GM12878 (cell line): ENCODE results near the gene CCDC57. TPM values are rescaled to one million over a fixed set of nuclear protein-coding genes. Genes with fewer than 3 reads are reported as not detected.

Experiments used
- ATAC-seq: fragments of 200-7000 bp; cut with Tn5 transposase; 3 replicates; pipeline ENCODE4 v1.9.1; 2020; ENCODE audit warnings: mild to moderate bottlenecking, moderate library complexity
- BruUV-seq: library from RNA; stranded (reverse); fragments of 400-500 nt; replicated peaks from 2 replicates; lab custom pipeline; 2021; lab: Mats Ljungman, UMichigan
- CTCF ChIA-PET: fragments of 300-600 bp; sonication (Branson Sonifier 250); formaldehyde crosslinking; extraction: SDS; loops from one replicate; lab custom pipeline; 2021; ENCODE audit warnings: inconsistent platforms; lab: Yijun Ruan, JAX
- POLR2A ChIA-PET: fragments of 350-600 bp; formaldehyde crosslinking; extraction: SDS; loops from one replicate; lab custom pipeline; 2021; ENCODE audit warnings: inconsistent platforms; lab: Charles Lee
- RAD21 ChIA-PET: fragments of 300-600 bp; sonication (Branson Sonifier 250); formaldehyde crosslinking; loops from one replicate; lab custom pipeline; 2023; ENCODE audit warnings: antibody characterized with exemption; ENCODE audit not compliant: unreplicated experiment; lab: Charles Lee
- SMC1A ChIA-PET: fragments of 300-600 bp; sonication (Branson Sonifier 250); formaldehyde crosslinking; loops from one replicate; lab custom pipeline; 2023; ENCODE audit not compliant: unreplicated experiment, uncharacterized antibody; lab: Charles Lee
- DNase-seq: peaks from one replicate; pipeline ENCODE4 v3.0.0-alpha.2; 2011; ENCODE audit warnings: low read depth, low spot score
- FAIRE-seq: peaks from 3 replicates; lab custom pipeline; 2011; peaks lifted over from hg19 to GRCh38; lab: Jason Lieb, UNC
- H2AFZ ChIP-seq: 2 replicates; pipeline ENCODE4 v1.6.0; 2011; ENCODE audit warnings: low read depth, low read length, control low read depth; ENCODE audit not compliant: control insufficient read depth
- H3K27ac ChIP-seq: 2 replicates; pipeline ENCODE4 v1.5.1; 2011; ENCODE audit warnings: control low read depth; ENCODE audit not compliant: control insufficient read depth, insufficient read depth
- H3K27me3 ChIP-seq, 2 experiments: replicated peaks in 1 of 2; 2 replicates each; pipeline versions ENCODE4 v1.6.0 to v1.6.1; 2011; ENCODE audit warnings: low read length in 1 of 2; ENCODE audit not compliant: control insufficient read depth in 2 of 2, insufficient read depth in 2 of 2
- H3K36me3 ChIP-seq, 2 experiments: 2 replicates each; pipeline ENCODE4 v1.5.1; 2011; ENCODE audit warnings: low read length in 1 of 2; ENCODE audit not compliant: control insufficient read depth in 2 of 2, insufficient read depth in 2 of 2
- H3K4me1 ChIP-seq: 2 replicates; pipeline ENCODE4 v1.6.1; 2011; ENCODE audit warnings: mild to moderate bottlenecking, low read length, moderate library complexity, mixed read lengths; ENCODE audit not compliant: control insufficient read depth, insufficient read depth
- H3K4me2 ChIP-seq: 2 replicates; pipeline ENCODE4 v1.6.0; 2011; ENCODE audit warnings: control low read depth; ENCODE audit not compliant: control insufficient read depth, insufficient read depth
- H3K4me3 ChIP-seq: fragments of 200-600 bp; sonication (generic); 2 replicates; pipeline ENCODE4 v1.5.1; 2016
- H3K79me2 ChIP-seq: 2 replicates; pipeline ENCODE4 v1.6.0; 2011; ENCODE audit warnings: low read length; ENCODE audit not compliant: control insufficient read depth, insufficient read depth
- H3K9ac ChIP-seq: 2 replicates; pipeline ENCODE4 v1.8.0; 2011; ENCODE audit warnings: low read length, control low read depth, mixed read lengths; ENCODE audit not compliant: control insufficient read depth, insufficient read depth
- H3K9me3 ChIP-seq: replicated peaks from 3 replicates; pipeline ENCODE4 v1.5.1; 2011; ENCODE audit warnings: mild to moderate bottlenecking, low read length; ENCODE audit not compliant: control insufficient read depth, insufficient read depth
- H4K20me1 ChIP-seq: 2 replicates; pipeline ENCODE4 v1.6.0; 2011; ENCODE audit not compliant: control insufficient read depth, insufficient read depth
- POLR2AphosphoS2 ChIP-seq: IDR thresholded peaks from 2 replicates; pipeline ENCODE4 v1.6.1; 2011; ENCODE audit warnings: low read depth, mild to moderate bottlenecking, low read length, improper control_type of control experiment, moderate library complexity
- STAT3 ChIP-seq: IDR thresholded peaks from 2 replicates; pipeline ENCODE4 v1.6.1; 2011; ENCODE audit warnings: low read depth, low read length, improper control_type of control experiment
- WGBS: methylation state at CpG from one replicate; pipeline ENCODE4 v1.1.6; 2016; ENCODE audit warnings: low lambda C conversion rate; ENCODE audit not compliant: insufficient replicate concordance, insufficient coverage; ENCODE audit errors: missing lambda C conversion rate; 5-methylcytosine and 5-hydroxymethylcytosine counted together
- in situ Hi-C: fragments of 300-500 bp; cut with MboI; formaldehyde crosslinking; loops from 9 replicates; pipeline ENCODE4 v1.14.3; 2018; ENCODE audit warnings: mixed read lengths
- intact Hi-C: fragments of 100-400 bp; cut with micrococcal nuclease; formaldehyde crosslinking; loops from one replicate; pipeline ENCODE4 v1.14.2; 2022; ENCODE audit not compliant: unreplicated experiment
- polyA plus RNA-seq, 11 experiments: library from polyadenylated mRNA; depleted of rRNA in 4 of 11; unstranded in 6 of 11; stranded (reverse) in 5 of 11; fragments of >200 nt; fragmentation: Nextera tagmentation in 4 of 11; fragmentation: Illumina TruSeq in 1 of 11; extraction: Ambion mirVana in 4 of 11; extraction: Trizol in 1 of 11; gene quantifications; 1 replicate in 1 of 11; 2 replicates in 10 of 11; pipeline versions ENCODE4 v1.2.1 to v1.2.3, GENCODE V29; 2011 to 2016; ENCODE audit warnings: inconsistent platforms in 2 of 11, missing spikeins in 2 of 11, low read depth in 1 of 11
- total RNA-seq, 4 experiments: library from RNA; depleted of rRNA in 3 of 4; stranded (reverse); fragments of >200 nt in 3 of 4; fragmentation: Illumina TruSeq in 1 of 4; extraction: Trizol in 1 of 4; gene quantifications; 2 replicates each; pipeline versions ENCODE4 v1.2.1 to v1.2.3, GENCODE V29; 2013 to 2021
- TF ChIP-seq, protein P1 (sequence below): IDR thresholded peaks from 2 replicates; pipeline ENCODE4 v1.6.1; 2012; ENCODE audit warnings: mild to moderate bottlenecking, low read depth, low read length
- TF ChIP-seq, protein P2 (sequence below): fragments of 450-650 bp; IDR thresholded peaks from 2 replicates; pipeline ENCODE4 v1.6.1; 2017; ENCODE audit warnings: mild to moderate bottlenecking, moderate library complexity

Gene CCDC57
- total and polyA plus RNA-seq, 10 of the 15 experiments (the other 5 are each of a cell fraction or from before 2014, with no cell fraction given), result 5.4 to 123 (median 45.8) TPM

DNA sequence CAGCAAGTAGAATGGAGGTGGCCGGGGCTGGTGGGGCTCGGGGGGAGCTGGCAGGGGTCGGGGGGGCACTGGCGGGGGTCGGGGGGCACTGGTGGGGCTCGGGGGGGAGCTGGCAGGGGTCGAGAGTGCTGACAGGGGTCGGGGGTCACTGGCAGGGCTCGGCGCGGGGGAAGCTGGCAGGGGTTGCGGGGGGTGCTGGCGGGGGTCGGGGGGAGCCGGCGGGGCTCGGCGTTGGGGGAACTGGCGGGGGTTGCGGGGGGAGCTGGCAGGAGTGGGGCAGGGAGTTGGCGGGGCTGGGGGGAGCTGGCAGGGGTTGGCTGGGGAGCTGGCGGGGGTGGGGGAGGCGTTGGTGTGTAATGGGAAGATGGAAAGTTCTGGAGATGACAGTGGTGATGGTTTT is 25.1 kb downstream of the CCDC57 start:
- H2AFZ ChIP-seq, result no peak overlapping the region
- ChIA-PET RAD21 (no interaction called here), CTCF (interaction anchor here (0.7 kb wide), 1 partner anchor 11 kb away, joined by 3 read pairs; no protein-coding TSS in a partner anchor), SMC1A (no interaction called here), POLR2A (interaction anchor here (1.0 kb wide), 1 partner anchor 66 kb away, joined by 3 read pairs; no protein-coding TSS in a partner anchor)
- 33% methylated on average over 5 of the region's 23 CpGs for whole genome bisulfite sequencing
- no peak overlapping the region for H3K9ac ChIP-seq
- intact Hi-C loops (no loop called here), in situ Hi-C loops (no loop called here)
- TF ChIP-seq, protein P1, sequence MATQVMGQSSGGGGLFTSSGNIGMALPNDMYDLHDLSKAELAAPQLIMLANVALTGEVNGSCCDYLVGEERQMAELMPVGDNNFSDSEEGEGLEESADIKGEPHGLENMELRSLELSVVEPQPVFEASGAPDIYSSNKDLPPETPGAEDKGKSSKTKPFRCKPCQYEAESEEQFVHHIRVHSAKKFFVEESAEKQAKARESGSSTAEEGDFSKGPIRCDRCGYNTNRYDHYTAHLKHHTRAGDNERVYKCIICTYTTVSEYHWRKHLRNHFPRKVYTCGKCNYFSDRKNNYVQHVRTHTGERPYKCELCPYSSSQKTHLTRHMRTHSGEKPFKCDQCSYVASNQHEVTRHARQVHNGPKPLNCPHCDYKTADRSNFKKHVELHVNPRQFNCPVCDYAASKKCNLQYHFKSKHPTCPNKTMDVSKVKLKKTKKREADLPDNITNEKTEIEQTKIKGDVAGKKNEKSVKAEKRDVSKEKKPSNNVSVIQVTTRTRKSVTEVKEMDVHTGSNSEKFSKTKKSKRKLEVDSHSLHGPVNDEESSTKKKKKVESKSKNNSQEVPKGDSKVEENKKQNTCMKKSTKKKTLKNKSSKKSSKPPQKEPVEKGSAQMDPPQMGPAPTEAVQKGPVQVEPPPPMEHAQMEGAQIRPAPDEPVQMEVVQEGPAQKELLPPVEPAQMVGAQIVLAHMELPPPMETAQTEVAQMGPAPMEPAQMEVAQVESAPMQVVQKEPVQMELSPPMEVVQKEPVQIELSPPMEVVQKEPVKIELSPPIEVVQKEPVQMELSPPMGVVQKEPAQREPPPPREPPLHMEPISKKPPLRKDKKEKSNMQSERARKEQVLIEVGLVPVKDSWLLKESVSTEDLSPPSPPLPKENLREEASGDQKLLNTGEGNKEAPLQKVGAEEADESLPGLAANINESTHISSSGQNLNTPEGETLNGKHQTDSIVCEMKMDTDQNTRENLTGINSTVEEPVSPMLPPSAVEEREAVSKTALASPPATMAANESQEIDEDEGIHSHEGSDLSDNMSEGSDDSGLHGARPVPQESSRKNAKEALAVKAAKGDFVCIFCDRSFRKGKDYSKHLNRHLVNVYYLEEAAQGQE, result no peak
- TF ChIP-seq POLR2AphosphoS2 (no peak), STAT3 (no peak)
- TF ChIP-seq, protein P2, sequence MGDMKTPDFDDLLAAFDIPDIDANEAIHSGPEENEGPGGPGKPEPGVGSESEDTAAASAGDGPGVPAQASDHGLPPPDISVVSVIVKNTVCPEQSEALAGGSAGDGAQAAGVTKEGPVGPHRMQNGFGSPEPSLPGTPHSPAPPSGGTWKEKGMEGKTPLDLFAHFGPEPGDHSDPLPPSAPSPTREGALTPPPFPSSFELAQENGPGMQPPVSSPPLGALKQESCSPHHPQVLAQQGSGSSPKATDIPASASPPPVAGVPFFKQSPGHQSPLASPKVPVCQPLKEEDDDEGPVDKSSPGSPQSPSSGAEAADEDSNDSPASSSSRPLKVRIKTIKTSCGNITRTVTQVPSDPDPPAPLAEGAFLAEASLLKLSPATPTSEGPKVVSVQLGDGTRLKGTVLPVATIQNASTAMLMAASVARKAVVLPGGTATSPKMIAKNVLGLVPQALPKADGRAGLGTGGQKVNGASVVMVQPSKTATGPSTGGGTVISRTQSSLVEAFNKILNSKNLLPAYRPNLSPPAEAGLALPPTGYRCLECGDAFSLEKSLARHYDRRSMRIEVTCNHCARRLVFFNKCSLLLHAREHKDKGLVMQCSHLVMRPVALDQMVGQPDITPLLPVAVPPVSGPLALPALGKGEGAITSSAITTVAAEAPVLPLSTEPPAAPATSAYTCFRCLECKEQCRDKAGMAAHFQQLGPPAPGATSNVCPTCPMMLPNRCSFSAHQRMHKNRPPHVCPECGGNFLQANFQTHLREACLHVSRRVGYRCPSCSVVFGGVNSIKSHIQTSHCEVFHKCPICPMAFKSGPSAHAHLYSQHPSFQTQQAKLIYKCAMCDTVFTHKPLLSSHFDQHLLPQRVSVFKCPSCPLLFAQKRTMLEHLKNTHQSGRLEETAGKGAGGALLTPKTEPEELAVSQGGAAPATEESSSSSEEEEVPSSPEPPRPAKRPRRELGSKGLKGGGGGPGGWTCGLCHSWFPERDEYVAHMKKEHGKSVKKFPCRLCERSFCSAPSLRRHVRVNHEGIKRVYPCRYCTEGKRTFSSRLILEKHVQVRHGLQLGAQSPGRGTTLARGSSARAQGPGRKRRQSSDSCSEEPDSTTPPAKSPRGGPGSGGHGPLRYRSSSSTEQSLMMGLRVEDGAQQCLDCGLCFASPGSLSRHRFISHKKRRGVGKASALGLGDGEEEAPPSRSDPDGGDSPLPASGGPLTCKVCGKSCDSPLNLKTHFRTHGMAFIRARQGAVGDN, result no peak
- no peak for DNase-seq
- H3K4me1 ChIP-seq, result no peaks in the 10 kb centered on the region
- no peak overlapping the region for H3K4me3 ChIP-seq
- H3K27ac ChIP-seq, result no peak overlapping the region
- FAIRE-seq, result no peak
- no peaks in the 10 kb centered on the region for H3K27me3 ChIP-seq
- no peak for ATAC-seq
- BruUV-seq, result no TSS peak
- H3K9me3 ChIP-seq, result no peaks in the 10 kb centered on the region
- no peaks in the 10 kb centered on the region for H4K20me1 ChIP-seq
- H3K79me2 ChIP-seq, result no peaks in the 10 kb centered on the region
- no peak overlapping the region for H3K4me2 ChIP-seq
- no peaks in the 10 kb centered on the region; a peak in 1 of 4 replicates for H3K36me3 ChIP-seq
